ENCODE results near the gene OGT.

- no peak for TF ChIP-seq CTCF (IDR thresholded peaks at IDR 0.05)
- TF ChIP-seq POLR2A (IDR thresholded peaks at IDR 0.05), result no peak
Measured at GRCh38 chrX:71618787-71619186, 85.9 kb downstream of the OGT start.
